Neural cell (in vitro differentiated cells): Measurements from ENCODE around the gene PIGL.

Source experiments
- CTCF ChIP-seq: fragments of 450-650 bp; IDR thresholded peaks from 2 replicates; pipeline ENCODE4 v1.5.1; 2014; ENCODE audit warnings: antibody characterized with exemption, mild to moderate bottlenecking, moderate library complexity; ENCODE audit not compliant: poor library complexity, severe bottlenecking
- EP300 ChIP-seq: fragments of 450-650 bp; conservative IDR thresholded peaks from 2 replicates; pipeline ENCODE4 v1.6.1; 2014; ENCODE audit warnings: antibody characterized with exemption, mild to moderate bottlenecking, moderate library complexity; ENCODE audit not compliant: poor library complexity, severe bottlenecking
- TAF1 ChIP-seq: IDR thresholded peaks from 2 replicates; pipeline ENCODE4 v1.6.1; 2012; ENCODE audit warnings: low read depth

GRCh38 chr17:16243385-16243784 is 26.4 kb downstream of the PIGL start:
- TF ChIP-seq EP300: no peak
- TF ChIP-seq TAF1: no peak
- TF ChIP-seq CTCF: no peak
